D721Med (cell line): ENCODE measurements around the gene HBA2.
"Not testable (repeated sequence)": the region's sequence is repeated elsewhere in the genome, so short reads cannot be mapped to it uniquely, and the experiment has no call there.

Source experiments
- DNase-seq: peaks from one replicate; pipeline ENCODE4 v3.0.0; 2011; ENCODE audit warnings: low spot score; ENCODE audit not compliant: insufficient read length
- FAIRE-seq: peaks from 2 replicates; lab custom pipeline; 2011; peaks lifted over from hg19 to GRCh38; lab: Jason Lieb, UNC
- CTCF ChIP-seq: IDR thresholded peaks from 2 replicates; pipeline ENCODE4 v1.5.1; 2012; ENCODE audit warnings: mild to moderate bottlenecking, control low read depth; ENCODE audit not compliant: insufficient read depth; ENCODE audit errors: missing control alignments

Gene HBA2

GRCh38 chr16:166375-167121, 6.1 kb upstream of the HBA2 start:
- no peak for TF ChIP-seq CTCF
- DNase-seq = no peak
- FAIRE-seq = no peak

- DNase-seq = no peak
- no peak for TF ChIP-seq CTCF
- no peak for FAIRE-seq
Measured at GRCh38 chr16:167122-167690, 5.5 kb upstream of the HBA2 start.

- DNase-seq = no peak
- no peak for FAIRE-seq
- no peak for TF ChIP-seq CTCF
Measured at GRCh38 chr16:168424-168823, 4.3 kb upstream of the HBA2 start.

- no peak for TF ChIP-seq CTCF
Measured at GRCh38 chr16:169014-169413, 3.7 kb upstream of the HBA2 start.

GRCh38 chr16:170088-170507, 2.6 kb upstream of the HBA2 start:
- DNase-seq, FAIRE-seq: not testable (repeated sequence)

More at GRCh38 chr16:169014-169413, 3.7 kb upstream of the HBA2 start:
- FAIRE-seq (no peak), DNase-seq (no peak)

GRCh38 chr16:170788-171187, 1.9 kb upstream of the HBA2 start:
- DNase-seq (no peak), FAIRE-seq (no peak)
- TF ChIP-seq CTCF = no peak

- FAIRE-seq, DNase-seq: not testable (repeated sequence)
Measured at GRCh38 chr16:173211-173854, 657 bp downstream of the HBA2 start.

GRCh38 chr16:173928-174769, 1.5 kb downstream of the HBA2 start:
- DNase-seq, FAIRE-seq: not testable (repeated sequence)
